Colonic mucosa (tissue), 4 donors: ENCODE measurements around the gene CBARP. TPM values are rescaled to one million over a fixed set of nuclear protein-coding genes. Genes with fewer than 3 reads are reported as not detected.

Source experiments
- DNase-seq: peaks from one replicate; pipeline ENCODE4 v3.0.0-alpha.2; 2020
- H3K27ac ChIP-seq: fragments of 200-600 bp; one replicate; pipeline ENCODE4 v1.8.0; 2021
- H3K27me3 ChIP-seq: fragments of 200-600 bp; one replicate; pipeline ENCODE4 v1.8.0; 2021
- H3K36me3 ChIP-seq: fragments of 200-600 bp; one replicate; pipeline ENCODE4 v1.8.0; 2021
- H3K4me1 ChIP-seq: fragments of 200-600 bp; one replicate; pipeline ENCODE4 v1.8.0; 2021; ENCODE audit warnings: mild to moderate bottlenecking
- H3K4me3 ChIP-seq: fragments of 200-600 bp; one replicate; pipeline ENCODE4 v1.8.0; 2021
- H3K9ac ChIP-seq, 2 donors: one replicate each; pipeline ENCODE4 v1.7.0; 2013; ENCODE audit warnings: control low read depth in 2 of 2, low read depth in 2 of 2, low read length in 2 of 2
- H3K9me3 ChIP-seq: fragments of 200-600 bp; one replicate; pipeline ENCODE4 v1.8.0; 2021
- intact Hi-C: fragments of 100-400 bp; cut with DNase I; formaldehyde crosslinking; loops from one replicate; pipeline ENCODE4 v1.14.1; 2022
- total RNA-seq, 2 donors: library from RNA; stranded (reverse); fragmentation: NEBNext Ultra II Directional in 1 of 2; extraction: Animal tissue kit (Norgen Biotek cat#: 25700) in 1 of 2; gene quantifications; one replicate each; pipeline ENCODE4 v1.2.1, GENCODE V29; 2021
- TF ChIP-seq, protein P1 (sequence below): fragments of 200-600 bp; IDR thresholded peaks from one replicate; pipeline ENCODE4 v1.8.0; 2022; ENCODE audit warnings: antibody characterized with exemption, mild to moderate bottlenecking
- donor health status: healthy.
- donor health status: DM: no; HTN: no; CAD: no.
- donor health status: DM: no; HTN: no; CAD: no.

CBARP gene
- total RNA-seq, 2 donors from 2014 or later, result 0.22 to 0.48 TPM

DNA sequence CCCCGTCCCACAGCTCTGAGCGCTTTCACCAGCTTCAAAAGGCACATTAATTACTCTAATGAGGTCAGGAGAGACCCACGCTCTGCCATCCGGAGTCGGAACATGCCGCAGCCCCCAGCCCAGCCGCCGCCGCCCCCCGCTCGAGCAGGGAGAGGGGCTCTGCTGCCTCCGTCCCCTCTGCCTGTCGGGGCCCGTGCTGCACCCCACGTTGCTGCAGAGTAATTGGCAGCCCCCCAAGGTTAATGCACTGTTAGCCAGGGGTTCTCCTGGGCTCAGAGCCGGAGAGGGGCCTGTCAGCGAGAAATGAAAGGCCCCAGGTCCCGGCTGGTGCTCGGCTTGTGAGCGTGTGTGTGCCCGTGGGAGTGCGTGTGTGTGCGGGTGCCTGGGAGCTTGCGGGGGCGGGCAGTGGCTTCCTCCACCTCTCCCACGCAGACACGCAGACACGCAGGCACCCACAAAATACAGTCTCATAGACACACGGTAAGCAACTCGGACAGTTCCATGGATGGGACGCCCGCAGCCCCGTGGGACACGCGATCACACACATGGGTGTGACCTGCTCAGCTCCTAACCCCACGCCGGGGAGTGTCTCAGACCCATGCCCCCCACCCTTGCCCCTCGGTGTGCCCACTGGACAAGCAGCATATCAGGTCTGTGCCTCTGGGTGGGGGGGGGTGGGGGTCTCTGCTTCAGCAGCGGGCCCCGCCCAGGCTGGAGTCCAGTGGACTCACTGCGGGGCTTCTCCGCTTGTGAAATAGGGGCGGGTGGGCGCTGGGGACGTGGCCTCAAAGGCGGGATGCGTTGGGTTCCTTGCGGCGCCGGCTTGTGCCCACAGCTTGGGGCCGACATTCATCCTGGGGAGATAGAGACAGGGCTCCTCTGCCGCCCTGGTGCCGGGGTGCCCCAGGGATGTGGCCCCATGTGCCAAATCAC is 43.1 kb upstream of the CBARP start:
- TF ChIP-seq, protein P1, sequence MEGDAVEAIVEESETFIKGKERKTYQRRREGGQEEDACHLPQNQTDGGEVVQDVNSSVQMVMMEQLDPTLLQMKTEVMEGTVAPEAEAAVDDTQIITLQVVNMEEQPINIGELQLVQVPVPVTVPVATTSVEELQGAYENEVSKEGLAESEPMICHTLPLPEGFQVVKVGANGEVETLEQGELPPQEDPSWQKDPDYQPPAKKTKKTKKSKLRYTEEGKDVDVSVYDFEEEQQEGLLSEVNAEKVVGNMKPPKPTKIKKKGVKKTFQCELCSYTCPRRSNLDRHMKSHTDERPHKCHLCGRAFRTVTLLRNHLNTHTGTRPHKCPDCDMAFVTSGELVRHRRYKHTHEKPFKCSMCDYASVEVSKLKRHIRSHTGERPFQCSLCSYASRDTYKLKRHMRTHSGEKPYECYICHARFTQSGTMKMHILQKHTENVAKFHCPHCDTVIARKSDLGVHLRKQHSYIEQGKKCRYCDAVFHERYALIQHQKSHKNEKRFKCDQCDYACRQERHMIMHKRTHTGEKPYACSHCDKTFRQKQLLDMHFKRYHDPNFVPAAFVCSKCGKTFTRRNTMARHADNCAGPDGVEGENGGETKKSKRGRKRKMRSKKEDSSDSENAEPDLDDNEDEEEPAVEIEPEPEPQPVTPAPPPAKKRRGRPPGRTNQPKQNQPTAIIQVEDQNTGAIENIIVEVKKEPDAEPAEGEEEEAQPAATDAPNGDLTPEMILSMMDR, result no peak
- intact Hi-C loops, result loop anchor here (5.0 to 10.0 kb wide), 3 partner anchors 76 to 234 kb away; partner anchors contain the start of genes ADAMTSL5 and NDUFS7
- Histone ChIP-seq H3K9ac (no peak overlapping the region), H3K4me1 (peaks cover 19% of the 10 kb centered on the region), H3K4me3 (no peak overlapping the region), H3K9me3 (no peaks in the 10 kb centered on the region), H3K27me3 (peaks cover 3% of the 10 kb centered on the region), H3K36me3 (no peaks in the 10 kb centered on the region), H3K27ac (no peak overlapping the region)
- DNase-seq, result no peak

GRCh38 chr19:1279782-1280341 is 42.1 kb upstream of the CBARP start:
- DNase-seq, result peak; percentile 88
- intact Hi-C loops, result loop anchor here (5.0 to 10.0 kb wide), 4 partner anchors 77 to 235 kb away; partner anchors contain the start of genes ADAMTSL5 and NDUFS7
- H3K27ac ChIP-seq, result no peak overlapping the region

DNA sequence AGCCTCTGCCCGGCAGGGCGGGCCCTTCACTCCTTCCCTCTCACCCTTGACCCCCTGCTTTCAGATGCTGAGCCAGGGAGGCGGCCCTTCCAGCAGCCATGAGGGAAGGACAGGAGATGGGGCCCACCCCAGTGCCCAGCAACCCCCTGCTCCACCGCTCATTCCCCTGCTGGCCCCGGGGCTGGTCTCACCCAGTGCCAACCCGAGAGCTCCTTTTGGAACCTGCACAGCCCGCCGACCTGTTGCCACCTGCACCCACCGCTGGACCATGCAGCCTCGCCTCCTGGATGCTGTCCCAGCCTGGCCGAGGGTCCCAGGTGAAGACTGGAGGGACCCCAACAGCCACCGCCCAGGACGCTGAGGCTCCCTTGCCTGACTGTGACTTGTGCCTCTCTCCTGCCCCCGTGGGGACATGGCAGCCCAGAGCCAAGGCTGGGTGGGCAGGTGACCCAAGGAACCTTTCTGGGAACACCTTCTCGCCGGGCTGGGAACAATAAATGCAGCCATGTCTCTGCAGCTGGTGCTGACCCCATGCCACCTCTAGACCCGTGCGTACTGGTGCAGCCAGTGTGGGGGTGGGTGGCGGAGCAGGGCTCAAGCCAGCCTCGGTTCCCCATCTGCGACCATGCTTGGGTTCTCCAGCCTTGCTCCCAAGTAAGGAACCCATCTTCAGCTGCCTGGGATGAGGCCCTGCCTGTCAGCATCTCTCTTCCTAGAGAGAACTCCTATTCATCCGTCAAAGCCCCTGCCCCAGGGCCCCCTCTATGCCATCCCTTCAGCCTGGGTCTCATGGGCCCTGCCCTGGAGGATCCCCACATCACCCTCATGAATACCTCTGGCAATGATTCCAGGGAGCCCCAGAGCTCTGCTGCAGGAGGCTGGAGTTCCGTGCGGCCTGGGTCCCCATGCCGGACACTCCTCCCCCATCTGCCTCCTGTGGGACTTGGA is 41.2 kb upstream of the CBARP start:
- no peak overlapping the region for H3K4me3 ChIP-seq
- intact Hi-C loops, result loop anchor here (5.0 kb wide), 1 partner anchor 93 kb away; no protein-coding TSS in a partner anchor
- H3K9me3 ChIP-seq, result no peaks in the 10 kb centered on the region
- TF ChIP-seq, protein P1, result no peak
- no peaks in the 10 kb centered on the region for H3K27me3 ChIP-seq
- peaks cover 31% of the 10 kb centered on the region for H3K4me1 ChIP-seq
- no peak overlapping the region for H3K27ac ChIP-seq
- no peak for DNase-seq
- H3K36me3 ChIP-seq, result peaks cover 2% of the 10 kb centered on the region
- H3K9ac ChIP-seq, result no peak overlapping the region

More at GRCh38 chr19:1279782-1280341, 42.1 kb upstream of the CBARP start:
- no peak overlapping the region for H3K4me3 ChIP-seq
- TF ChIP-seq, protein P1, result peak; percentile 93
- no peak overlapping the region for H3K9ac ChIP-seq
- no peaks in the 10 kb centered on the region for H3K36me3 ChIP-seq
- H3K27me3 ChIP-seq, result peaks cover 3% of the 10 kb centered on the region
- no peaks in the 10 kb centered on the region for H3K9me3 ChIP-seq
- peaks cover 22% of the 10 kb centered on the region for H3K4me1 ChIP-seq

DNA sequence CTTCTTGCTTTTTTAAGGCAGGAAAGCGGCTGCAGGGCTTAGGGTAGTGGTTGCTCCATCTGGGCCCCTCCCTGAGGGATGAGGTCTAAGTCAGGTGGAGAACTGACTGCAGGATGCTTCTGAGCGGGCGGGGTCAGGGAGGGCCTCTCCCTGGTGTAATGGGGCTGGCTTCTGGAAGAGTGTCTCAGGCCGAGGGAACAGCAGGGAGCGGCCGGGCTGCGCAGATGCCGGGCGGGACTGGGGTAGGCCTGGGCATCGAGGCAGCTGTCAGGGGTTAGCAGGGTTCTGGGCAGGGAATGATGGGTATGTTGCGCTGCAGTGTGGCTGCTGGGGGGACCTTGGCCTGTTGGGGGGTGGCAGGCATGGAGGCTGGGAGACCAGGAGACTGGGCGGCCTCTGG is 40.3 kb upstream of the CBARP start:
- Histone ChIP-seq H3K27ac (no peak overlapping the region), H3K9ac (no peak overlapping the region), H3K9me3 (no peaks in the 10 kb centered on the region), H3K4me3 (no peak overlapping the region), H3K4me1 (peaks cover 33% of the 10 kb centered on the region), H3K36me3 (peaks cover 6% of the 10 kb centered on the region), H3K27me3 (no peaks in the 10 kb centered on the region)
- intact Hi-C loops, result loop anchor here (5.0 kb wide), 1 partner anchor 94 kb away; no protein-coding TSS in a partner anchor
- TF ChIP-seq, protein P1, result no peak
- no peak for DNase-seq

GRCh38 chr19:1277061-1277460 is 39.3 kb upstream of the CBARP start:
- Histone ChIP-seq H3K4me1 (peaks cover 32% of the 10 kb centered on the region), H3K9me3 (no peaks in the 10 kb centered on the region), H3K36me3 (peaks cover 10% of the 10 kb centered on the region), H3K27ac (no peak overlapping the region), H3K27me3 (no peaks in the 10 kb centered on the region), H3K4me3 (no peak overlapping the region), H3K9ac (peak overlapping the region in 1 of 2 donors; percentile 94)
- TF ChIP-seq, protein P1, result no peak
- DNase-seq, result no peak
- intact Hi-C loops, result loop anchor here (5.0 kb wide), 1 partner anchor 95 kb away; no protein-coding TSS in a partner anchor
